H1 (cell line): ENCODE results near the gene THPO.

Source experiments
- CTCF ChIP-seq, 3 experiments: IDR thresholded peaks; 1 replicate in 2 of 3; 2 replicates in 1 of 3; pipeline versions ENCODE4 v1.5.1 to v1.6.1; 2011; ENCODE audit warnings: low read length in 3 of 3, mild to moderate bottlenecking in 3 of 3, inconsistent platforms in 2 of 3, low read depth in 1 of 3, moderate library complexity in 1 of 3; ENCODE audit not compliant: insufficient read depth in 1 of 3; ENCODE audit errors: control extremely low read depth in 1 of 3
- EGR1 ChIP-seq: IDR thresholded peaks from 2 replicates; pipeline ENCODE4 v1.6.1; 2011; ENCODE audit warnings: low read depth, low read length, borderline replicate concordance
- EP300 ChIP-seq, 2 experiments: IDR thresholded peaks; 1 replicate in 1 of 2; 2 replicates in 1 of 2; pipeline ENCODE4 v1.6.1; 2011 to 2012; ENCODE audit warnings: low read depth in 2 of 2, low read length in 2 of 2, mild to moderate bottlenecking in 2 of 2, borderline replicate concordance in 1 of 2, inconsistent platforms in 1 of 2, moderate library complexity in 1 of 2
- EZH2 ChIP-seq: fragments of 200-600 bp; sonication (generic); IDR thresholded peaks from 2 replicates; pipeline ENCODE4 v1.7.1; 2012; ENCODE audit warnings: low read depth, mild to moderate bottlenecking, moderate library complexity, low read length, inconsistent platforms; ENCODE audit not compliant: severe bottlenecking
- POLR2A ChIP-seq, 2 experiments: IDR thresholded peaks; 1 replicate in 1 of 2; 2 replicates in 1 of 2; pipeline ENCODE4 v1.6.1; 2011; ENCODE audit warnings: low read depth in 2 of 2, low read length in 2 of 2, mild to moderate bottlenecking in 2 of 2; ENCODE audit errors: control extremely low read depth in 1 of 2
- POLR2AphosphoS5 ChIP-seq: IDR thresholded peaks from 2 replicates; pipeline ENCODE4 v1.6.1; 2011; ENCODE audit warnings: low read depth, low read length
- SIN3A ChIP-seq, 2 experiments: IDR thresholded peaks in 1 of 2; conservative IDR thresholded peaks in 1 of 2; 2 replicates each; pipeline ENCODE4 v1.6.1; 2011 to 2012; ENCODE audit warnings: low read length in 2 of 2, improper control_type of control experiment in 1 of 2, low read depth in 1 of 2, mild to moderate bottlenecking in 1 of 2
- USF2 ChIP-seq: IDR thresholded peaks from 2 replicates; pipeline ENCODE4 v1.6.1; 2011; ENCODE audit warnings: low read length, improper control_type of control experiment
- YY1 ChIP-seq: IDR thresholded peaks from 2 replicates; pipeline ENCODE4 v1.6.1; 2011; ENCODE audit warnings: low read depth, mild to moderate bottlenecking, low read length

DNA sequence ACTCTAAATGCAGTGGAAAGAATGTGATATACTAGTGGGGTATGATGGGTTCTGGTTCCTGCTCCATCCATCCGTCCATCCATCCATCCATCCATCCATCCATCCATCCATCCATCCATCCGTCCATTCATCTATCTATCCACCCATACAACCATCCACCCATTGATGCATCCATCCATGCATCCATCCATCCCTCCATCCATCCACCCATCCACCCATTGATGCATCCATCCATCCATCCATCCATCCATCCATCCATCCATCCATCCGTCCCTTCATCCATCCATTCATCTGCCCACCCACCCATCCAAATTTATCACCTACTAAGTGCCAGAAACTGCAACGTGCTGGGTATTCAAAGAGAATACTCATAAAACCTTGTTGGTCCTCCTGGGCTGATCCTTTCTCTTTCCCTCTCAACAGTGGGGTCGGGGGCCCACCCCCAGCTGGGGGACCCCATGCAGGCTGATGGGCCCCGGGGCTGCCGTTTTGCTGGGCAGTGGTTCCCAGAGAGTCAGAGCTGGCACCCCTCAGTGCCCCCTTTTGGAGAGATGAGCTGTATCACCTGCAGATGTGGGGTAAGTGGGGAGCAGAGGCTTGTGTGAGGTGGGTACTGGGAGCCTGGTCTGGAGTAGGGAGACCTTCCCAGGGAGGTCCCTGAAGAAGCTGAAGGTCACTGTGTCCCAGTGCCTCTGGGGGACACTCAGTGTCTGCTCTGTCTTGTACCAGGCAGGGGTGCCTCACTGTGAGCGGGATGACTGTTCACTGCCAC lies 10.3 kb upstream of the THPO start:
- no peak for TF ChIP-seq CTCF (IDR thresholded peaks at IDR 0.05; ENCODE audit: control extremely low read depth in 1 of 3, insufficient read depth in 1 of 3, low read depth in 1 of 3, low read length in 3 of 3)
- TF ChIP-seq SIN3A (conservative IDR thresholded peaks at IDR 0.05 in 1 of 2, IDR thresholded peaks at IDR 0.05 in 1 of 2; ENCODE audit: low read depth in 1 of 2, low read length in 2 of 2) = no peak
- TF ChIP-seq EP300 (IDR thresholded peaks at IDR 0.05; ENCODE audit: borderline replicate concordance in 1 of 2, low read depth in 2 of 2, low read length in 2 of 2) = no peak
- no peak for TF ChIP-seq POLR2AphosphoS5
- TF ChIP-seq POLR2A (IDR thresholded peaks at IDR 0.05; ENCODE audit: control extremely low read depth in 1 of 2, low read depth in 2 of 2, low read length in 2 of 2) = no peak
- TF ChIP-seq USF2 = no peak
- TF ChIP-seq EGR1 = no peak
- no peak for TF ChIP-seq YY1
- TF ChIP-seq EZH2 = no peak
